Measurements from ENCODE around the gene LARP6.

DNA sequence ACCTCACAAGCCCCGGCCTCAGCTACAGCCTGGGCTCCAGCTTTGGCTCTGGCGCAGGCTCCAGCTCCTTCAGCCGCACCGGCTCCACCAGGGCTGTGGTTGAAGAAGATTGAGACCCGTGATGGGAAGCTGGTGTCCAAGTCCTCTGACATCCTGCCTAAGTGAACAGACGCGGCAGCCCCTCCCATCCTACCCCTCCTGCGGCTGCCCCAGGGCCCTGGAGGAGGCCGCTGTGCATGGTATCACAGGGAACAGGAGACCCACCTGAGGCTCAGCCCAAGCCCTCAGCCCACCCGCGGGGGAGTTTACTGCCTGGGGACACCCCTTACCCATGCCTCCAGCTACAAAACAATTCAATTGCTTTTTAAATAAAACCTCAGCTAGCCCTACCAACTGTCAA is 6.0 kb upstream of the LARP6 start:
- TF ChIP-seq, protein P1, sequence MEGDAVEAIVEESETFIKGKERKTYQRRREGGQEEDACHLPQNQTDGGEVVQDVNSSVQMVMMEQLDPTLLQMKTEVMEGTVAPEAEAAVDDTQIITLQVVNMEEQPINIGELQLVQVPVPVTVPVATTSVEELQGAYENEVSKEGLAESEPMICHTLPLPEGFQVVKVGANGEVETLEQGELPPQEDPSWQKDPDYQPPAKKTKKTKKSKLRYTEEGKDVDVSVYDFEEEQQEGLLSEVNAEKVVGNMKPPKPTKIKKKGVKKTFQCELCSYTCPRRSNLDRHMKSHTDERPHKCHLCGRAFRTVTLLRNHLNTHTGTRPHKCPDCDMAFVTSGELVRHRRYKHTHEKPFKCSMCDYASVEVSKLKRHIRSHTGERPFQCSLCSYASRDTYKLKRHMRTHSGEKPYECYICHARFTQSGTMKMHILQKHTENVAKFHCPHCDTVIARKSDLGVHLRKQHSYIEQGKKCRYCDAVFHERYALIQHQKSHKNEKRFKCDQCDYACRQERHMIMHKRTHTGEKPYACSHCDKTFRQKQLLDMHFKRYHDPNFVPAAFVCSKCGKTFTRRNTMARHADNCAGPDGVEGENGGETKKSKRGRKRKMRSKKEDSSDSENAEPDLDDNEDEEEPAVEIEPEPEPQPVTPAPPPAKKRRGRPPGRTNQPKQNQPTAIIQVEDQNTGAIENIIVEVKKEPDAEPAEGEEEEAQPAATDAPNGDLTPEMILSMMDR (conservative IDR thresholded peaks at IDR 0.05; ENCODE audit: low read depth, low read length): no peak
- no peak for TF ChIP-seq EZH2 (IDR thresholded peaks at IDR 0.05; ENCODE audit: borderline replicate concordance, low read depth, low read length, poor library complexity, severe bottlenecking)

Measured in A673 (cell line).